GM06990 (cell line): Measurements from ENCODE around the gene CAPN2.

Experiments used
- DNase-seq: peaks from one replicate; pipeline ENCODE4 v3.0.0-alpha.2; 2011; ENCODE audit not compliant: insufficient read length; ENCODE audit errors: extremely low read depth
- H3K27me3 ChIP-seq: replicated peaks from 2 replicates; pipeline ENCODE4 v1.6.0; 2011; ENCODE audit warnings: low read length; ENCODE audit not compliant: control insufficient read depth, insufficient read depth
- H3K36me3 ChIP-seq: 2 replicates; pipeline ENCODE4 v1.5.1; 2011; ENCODE audit warnings: low read length; ENCODE audit not compliant: control insufficient read depth, insufficient read depth
- H3K4me3 ChIP-seq: replicated peaks from 2 replicates; pipeline ENCODE4 v1.5.1; 2011; ENCODE audit warnings: low read depth, mild to moderate bottlenecking, control low read depth, low read length
- TF ChIP-seq, protein P1 (sequence below): IDR thresholded peaks from 2 replicates; pipeline ENCODE4 v1.5.1; 2011; ENCODE audit warnings: low read length, control low read depth, mild to moderate bottlenecking, inconsistent platforms; ENCODE audit not compliant: insufficient read depth, poor library complexity, severe bottlenecking

Gene CAPN2

DNA sequence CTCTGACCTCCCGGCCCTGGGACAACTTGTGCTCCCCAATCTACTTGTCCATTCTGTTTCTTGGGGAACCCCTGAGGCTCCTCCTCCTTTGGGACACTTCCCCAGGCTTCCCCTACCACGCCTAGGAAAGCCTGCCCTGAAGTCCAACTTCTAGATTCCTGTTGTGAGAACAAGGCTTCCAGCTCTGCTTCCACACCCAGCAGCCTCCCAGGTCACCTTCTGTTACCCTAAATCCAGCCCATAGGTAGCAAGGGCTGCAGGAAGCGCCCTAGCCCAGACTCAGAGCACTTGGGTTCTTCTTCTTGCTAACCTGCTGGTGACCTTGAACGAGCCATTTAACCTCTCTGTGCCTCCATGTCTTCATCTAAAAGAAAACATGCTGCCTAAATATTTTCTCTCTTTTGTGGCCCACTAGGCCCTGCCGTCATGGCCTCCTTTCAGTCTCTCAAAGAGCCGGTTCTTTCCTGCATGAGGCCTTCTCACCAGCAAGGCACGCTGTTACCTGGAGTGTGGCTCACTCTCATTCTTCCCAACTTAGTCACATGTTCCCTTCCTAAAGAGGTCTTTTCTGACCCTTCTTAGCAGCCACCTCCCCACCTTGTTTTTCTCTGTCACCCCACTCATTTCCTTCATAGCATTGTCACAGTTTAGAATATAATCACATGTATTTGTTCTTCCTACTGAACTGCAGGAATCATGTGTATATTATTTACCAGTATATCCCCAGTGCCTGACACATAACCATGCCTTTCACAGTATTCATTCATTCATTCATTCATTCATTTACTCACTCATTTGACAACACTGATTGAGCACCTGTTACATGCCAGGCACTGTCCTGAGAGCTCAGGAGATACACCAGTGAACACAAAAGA lies 1.4 kb downstream of the CAPN2 start:
- no peak for DNase-seq
- H3K4me3 ChIP-seq, result peak overlapping the region; percentile 89
- H3K36me3 ChIP-seq, result peaks cover 2% of the 10 kb centered on the region
- H3K27me3 ChIP-seq, result no peaks in the 10 kb centered on the region; the same call in 1 of the 2 replicates
- TF ChIP-seq, protein P1, sequence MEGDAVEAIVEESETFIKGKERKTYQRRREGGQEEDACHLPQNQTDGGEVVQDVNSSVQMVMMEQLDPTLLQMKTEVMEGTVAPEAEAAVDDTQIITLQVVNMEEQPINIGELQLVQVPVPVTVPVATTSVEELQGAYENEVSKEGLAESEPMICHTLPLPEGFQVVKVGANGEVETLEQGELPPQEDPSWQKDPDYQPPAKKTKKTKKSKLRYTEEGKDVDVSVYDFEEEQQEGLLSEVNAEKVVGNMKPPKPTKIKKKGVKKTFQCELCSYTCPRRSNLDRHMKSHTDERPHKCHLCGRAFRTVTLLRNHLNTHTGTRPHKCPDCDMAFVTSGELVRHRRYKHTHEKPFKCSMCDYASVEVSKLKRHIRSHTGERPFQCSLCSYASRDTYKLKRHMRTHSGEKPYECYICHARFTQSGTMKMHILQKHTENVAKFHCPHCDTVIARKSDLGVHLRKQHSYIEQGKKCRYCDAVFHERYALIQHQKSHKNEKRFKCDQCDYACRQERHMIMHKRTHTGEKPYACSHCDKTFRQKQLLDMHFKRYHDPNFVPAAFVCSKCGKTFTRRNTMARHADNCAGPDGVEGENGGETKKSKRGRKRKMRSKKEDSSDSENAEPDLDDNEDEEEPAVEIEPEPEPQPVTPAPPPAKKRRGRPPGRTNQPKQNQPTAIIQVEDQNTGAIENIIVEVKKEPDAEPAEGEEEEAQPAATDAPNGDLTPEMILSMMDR, result no peak

DNA sequence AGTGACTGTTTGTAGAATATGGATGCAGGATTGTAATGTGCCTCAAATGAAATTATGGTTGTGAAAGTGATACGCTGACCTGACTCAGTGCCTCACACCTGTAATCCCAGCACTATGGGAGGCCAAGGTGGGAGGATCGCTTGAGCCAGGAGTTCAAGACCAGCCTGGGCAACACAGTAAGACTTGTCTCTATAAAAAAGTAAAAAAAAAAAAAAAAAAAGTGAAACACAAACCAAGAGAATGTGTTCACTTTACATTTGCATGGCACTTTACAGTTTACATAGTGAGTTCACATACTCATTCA lies 2.0 kb downstream of the CAPN2 start:
- no peaks in the 10 kb centered on the region for H3K27me3 ChIP-seq
- peak overlapping the region; percentile 89 for H3K4me3 ChIP-seq
- H3K36me3 ChIP-seq, result peaks cover 2% of the 10 kb centered on the region
- TF ChIP-seq, protein P1, result no peak
- DNase-seq, result no peak

DNA sequence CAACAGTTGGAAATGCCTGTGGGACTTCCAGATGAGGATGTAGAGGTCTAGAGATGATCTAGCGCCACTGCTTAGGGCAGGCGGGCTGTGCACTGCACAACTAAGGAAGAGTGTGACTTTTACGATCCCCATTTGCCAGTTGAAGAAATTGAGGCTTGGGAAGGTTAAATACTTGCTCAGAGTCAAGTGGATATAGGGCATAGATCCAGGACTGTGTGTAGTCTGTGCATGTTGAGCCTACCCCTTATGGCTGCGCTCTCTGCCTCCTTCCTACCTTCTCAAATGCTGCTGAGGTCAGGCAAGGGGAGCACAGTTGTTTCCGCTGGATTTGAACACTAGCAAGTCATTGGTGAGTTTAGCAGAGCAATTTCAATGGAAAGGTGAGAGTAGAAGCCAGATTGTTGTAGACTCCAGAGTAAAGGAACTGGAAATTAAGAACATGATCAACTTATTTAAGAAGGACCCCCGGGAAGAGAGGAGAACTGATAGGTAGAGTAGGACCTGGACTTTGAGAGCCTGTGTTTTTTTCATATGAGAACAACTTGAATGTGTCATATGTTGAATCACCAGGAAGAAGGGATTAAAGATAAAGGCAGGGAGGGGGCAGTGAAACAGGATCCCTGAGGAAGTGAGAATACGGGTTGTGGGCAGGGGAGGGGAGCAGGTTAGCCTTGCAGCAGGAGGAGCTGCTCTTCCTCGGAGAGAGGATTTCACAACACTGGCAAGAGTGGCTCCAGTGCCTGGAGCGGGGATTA lies 2.7 kb downstream of the CAPN2 start:
- Histone ChIP-seq H3K4me3 (peak overlapping the region; percentile 47), H3K36me3 (peaks cover 4% of the 10 kb centered on the region), H3K27me3 (no peaks in the 10 kb centered on the region)
- TF ChIP-seq, protein P1, result peak; percentile 7
- no peak for DNase-seq

DNA sequence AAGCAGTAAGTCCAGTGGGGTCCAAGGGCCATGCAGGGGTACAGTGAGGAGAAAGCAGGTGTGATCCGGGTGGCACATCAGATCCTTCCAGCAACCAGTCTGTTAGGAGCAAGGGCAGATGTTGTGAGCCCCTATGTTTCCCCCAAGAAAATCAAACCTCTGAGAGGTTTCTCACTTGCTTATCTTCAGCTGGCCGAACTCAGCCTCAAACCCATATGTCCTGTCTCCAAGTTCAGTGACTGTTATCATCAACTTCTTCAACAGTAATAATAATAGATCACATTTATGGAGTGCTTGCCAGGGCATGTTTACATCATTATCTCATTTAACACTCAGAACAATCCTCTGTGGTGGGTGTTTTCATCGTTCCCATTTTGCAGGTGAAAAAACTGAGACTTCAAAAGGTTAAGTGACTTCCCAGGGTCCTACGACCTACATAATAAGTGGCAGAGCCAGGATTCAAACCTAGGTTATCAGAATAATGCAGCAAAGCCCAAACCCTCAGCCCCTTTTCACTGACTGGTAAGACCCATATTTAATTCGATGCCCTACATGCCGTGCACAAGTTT lies 3.3 kb downstream of the CAPN2 start:
- Histone ChIP-seq H3K27me3 (no peaks in the 10 kb centered on the region), H3K36me3 (peaks cover 4% of the 10 kb centered on the region), H3K4me3 (peak overlapping the region; percentile 47)
- DNase-seq, result no peak
- TF ChIP-seq, protein P1, result no peak

DNA sequence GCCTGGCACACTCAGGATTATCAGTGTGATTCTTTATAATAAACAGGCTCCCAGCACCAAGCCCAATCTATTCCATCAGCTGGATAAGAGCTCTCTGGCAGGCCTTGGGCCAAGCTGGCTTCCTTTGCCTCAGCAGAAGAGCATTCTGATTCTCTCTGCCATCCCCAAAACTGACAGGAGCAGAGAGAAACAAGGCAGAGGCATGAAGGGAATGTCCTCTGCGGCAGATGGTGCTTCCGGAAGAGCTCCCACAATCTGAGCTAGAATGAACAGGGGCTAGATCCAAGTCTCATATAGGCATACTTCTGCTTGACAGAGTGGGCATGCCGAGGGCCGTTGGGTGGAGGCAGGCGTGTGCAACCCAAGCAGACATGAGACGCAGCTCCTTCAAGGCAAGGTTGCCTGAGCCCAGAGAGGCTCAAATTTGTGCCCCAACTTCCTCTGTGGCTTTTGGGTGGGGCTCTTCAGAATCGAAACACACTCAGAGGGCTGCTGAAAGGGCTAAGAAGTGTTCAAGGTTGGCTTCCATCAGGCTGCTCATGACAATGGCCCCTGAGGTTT lies 4.0 kb downstream of the CAPN2 start:
- TF ChIP-seq, protein P1, result no peak
- peak overlapping the region; percentile 41 for H3K4me3 ChIP-seq
- no peaks in the 10 kb centered on the region for H3K27me3 ChIP-seq
- DNase-seq, result peak; percentile 43
- peaks cover 6% of the 10 kb centered on the region for H3K36me3 ChIP-seq
